Measurements from ENCODE around the gene GPR75. TPM values are rescaled to one million over a fixed set of nuclear protein-coding genes. Genes with fewer than 3 reads are reported as not detected.
"Not testable (repeated sequence)": the region's sequence is repeated elsewhere in the genome, so short reads cannot be mapped to it uniquely, and the experiment has no call there.

The GPR75 gene
- polyA plus RNA-seq, 1 donor from 2014 or later: 1.6 TPM

- H3K9me2 ChIP-seq (ENCODE audit: insufficient read depth, low read length): no peaks in the 10 kb centered on the region
- H2AFZ ChIP-seq (ENCODE audit: low read depth, low read length): no peak overlapping the region
- H3K27me3 ChIP-seq (ENCODE audit: insufficient read depth, low read depth, low read length): no peaks in the 10 kb centered on the region
- H3K9ac ChIP-seq (ENCODE audit: low read length): no peak overlapping the region
- H3F3A ChIP-seq (ENCODE audit: insufficient read depth, low read length, poor library complexity, severe bottlenecking): no peaks in the 10 kb centered on the region
- no peak overlapping the region for H3K27ac ChIP-seq (ENCODE audit: low read length)
- no peaks in the 10 kb centered on the region for H3K9me3 ChIP-seq (ENCODE audit: low read length)
- no peaks in the 10 kb centered on the region for H4K20me1 ChIP-seq (ENCODE audit: insufficient read depth)
- H3K36me3 ChIP-seq (ENCODE audit: insufficient read depth, low read length): no peaks in the 10 kb centered on the region
- no peak for TF ChIP-seq MXI1 (conservative IDR thresholded peaks at IDR 0.05; ENCODE audit: poor library complexity, severe bottlenecking)
- TF ChIP-seq EP300 (conservative IDR thresholded peaks at IDR 0.05; ENCODE audit: poor library complexity, severe bottlenecking): no peak
- TF ChIP-seq POLR2AphosphoS5 (IDR thresholded peaks at IDR 0.05): no peak
- no peaks in the 10 kb centered on the region for H3K79me2 ChIP-seq (replicated peaks; ENCODE audit: insufficient read depth, low read length)
- no peak overlapping the region for H3K4me3 ChIP-seq (ENCODE audit: low read length)
- no peak overlapping the region for H3K4me2 ChIP-seq (ENCODE audit: low read length)
Measured at GRCh38 chr2:53842891-53843290, 16.9 kb downstream of the GPR75 start.

GRCh38 chr2:53841651-53842050, 18.1 kb downstream of the GPR75 start:
- not testable (repeated sequence) for H3K9ac ChIP-seq (ENCODE audit: low read length); H4K20me1 ChIP-seq (ENCODE audit: insufficient read depth); H3K4me2 ChIP-seq (ENCODE audit: low read length); H3K4me3 ChIP-seq (ENCODE audit: low read length); H3K9me2 ChIP-seq (ENCODE audit: insufficient read depth, low read length); H3K36me3 ChIP-seq (ENCODE audit: insufficient read depth, low read length); H3F3A ChIP-seq (ENCODE audit: insufficient read depth, low read length, poor library complexity, severe bottlenecking); H3K27ac ChIP-seq (ENCODE audit: low read length); H3K79me2 ChIP-seq (replicated peaks; ENCODE audit: insufficient read depth, low read length); H3K9me3 ChIP-seq (ENCODE audit: low read length); H2AFZ ChIP-seq (ENCODE audit: low read depth, low read length); H3K27me3 ChIP-seq (ENCODE audit: insufficient read depth, low read depth, low read length)

- TF ChIP-seq MXI1 (conservative IDR thresholded peaks at IDR 0.05; ENCODE audit: poor library complexity, severe bottlenecking) (no peak), REST (IDR thresholded peaks at IDR 0.05; ENCODE audit: borderline replicate concordance) (no peak), CTCF (IDR thresholded peaks at IDR 0.05; ENCODE audit: poor library complexity, severe bottlenecking) (no peak), RAD21 (conservative IDR thresholded peaks at IDR 0.05) (no peak)
- no peak overlapping the region for H3K4me3 ChIP-seq (ENCODE audit: low read length)
- no peak overlapping the region for H3K27ac ChIP-seq (ENCODE audit: low read length)
- H3K9me3 ChIP-seq (ENCODE audit: low read length): no peaks in the 10 kb centered on the region
- no peaks in the 10 kb centered on the region for H3F3A ChIP-seq (ENCODE audit: insufficient read depth, low read length, poor library complexity, severe bottlenecking)
- H3K79me2 ChIP-seq (replicated peaks; ENCODE audit: insufficient read depth, low read length): no peaks in the 10 kb centered on the region
- no peak overlapping the region for H2AFZ ChIP-seq (ENCODE audit: low read depth, low read length)
- no peaks in the 10 kb centered on the region for H4K20me1 ChIP-seq (ENCODE audit: insufficient read depth)
- no peaks in the 10 kb centered on the region for H3K27me3 ChIP-seq (ENCODE audit: insufficient read depth, low read depth, low read length)
- H3K9ac ChIP-seq (ENCODE audit: low read length): no peak overlapping the region
- H3K36me3 ChIP-seq (ENCODE audit: insufficient read depth, low read length): no peaks in the 10 kb centered on the region
- H3K4me2 ChIP-seq (ENCODE audit: low read length): no peak overlapping the region
- no peaks in the 10 kb centered on the region for H3K9me2 ChIP-seq (ENCODE audit: insufficient read depth, low read length)
Measured at GRCh38 chr2:53840580-53840979, 19.2 kb downstream of the GPR75 start.

GRCh38 chr2:53829980-53830290, 29.8 kb downstream of the GPR75 start:
- H3K27me3 ChIP-seq (ENCODE audit: insufficient read depth, low read depth, low read length); H3K4me3 ChIP-seq (ENCODE audit: low read length); H3K9me2 ChIP-seq (ENCODE audit: insufficient read depth, low read length); H3K79me2 ChIP-seq (replicated peaks; ENCODE audit: insufficient read depth, low read length); H3F3A ChIP-seq (ENCODE audit: insufficient read depth, low read length, poor library complexity, severe bottlenecking); H3K9ac ChIP-seq (ENCODE audit: low read length); H3K27ac ChIP-seq (ENCODE audit: low read length); H3K4me2 ChIP-seq (ENCODE audit: low read length); H4K20me1 ChIP-seq (ENCODE audit: insufficient read depth); H3K9me3 ChIP-seq (ENCODE audit: low read length); H2AFZ ChIP-seq (ENCODE audit: low read depth, low read length); H3K36me3 ChIP-seq (ENCODE audit: insufficient read depth, low read length): not testable (repeated sequence)
